ENCODE measurements around the gene FAH.

FAH gene

GRCh38 chr15:80194186-80194585, 41.4 kb downstream of the FAH start:
- Histone ChIP-seq H3K4me3 (ENCODE audit: severe bottlenecking) (no peak overlapping the region), H3K27ac (ENCODE audit: poor library complexity, severe bottlenecking) (no peak overlapping the region), H3K36me3 (ENCODE audit: low read depth) (no peaks in the 10 kb centered on the region), H3K4me1 (ENCODE audit: insufficient read depth, poor library complexity, severe bottlenecking) (no peaks in the 10 kb centered on the region), H3K27me3 (ENCODE audit: insufficient read depth, poor library complexity, severe bottlenecking) (no peaks in the 10 kb centered on the region), H3K9me3 (ENCODE audit: severe bottlenecking) (no peaks in the 10 kb centered on the region)
- TF ChIP-seq CTCF (IDR thresholded peaks at IDR 0.05; ENCODE audit: poor library complexity, severe bottlenecking) = no peak
- ATAC-seq (ENCODE audit: low read depth) (no peak), DNase-seq (ENCODE audit: low spot score) (no peak)

GRCh38 chr15:80194914-80195313, 42.1 kb downstream of the FAH start:
- no peak for ATAC-seq (ENCODE audit: low read depth)
- no peak for DNase-seq (ENCODE audit: low spot score)
- H3K4me1 ChIP-seq (ENCODE audit: insufficient read depth, poor library complexity, severe bottlenecking) = no peaks in the 10 kb centered on the region

GRCh38 chr15:80199366-80199765, 46.6 kb downstream of the FAH start:
- ATAC-seq (ENCODE audit: low read depth) (no peak), DNase-seq (ENCODE audit: low spot score) (no peak)
- no peak overlapping the region for H3K4me3 ChIP-seq (ENCODE audit: severe bottlenecking)
- H3K36me3 ChIP-seq (ENCODE audit: low read depth) = no peaks in the 10 kb centered on the region
- H3K27me3 ChIP-seq (ENCODE audit: insufficient read depth, poor library complexity, severe bottlenecking) = no peaks in the 10 kb centered on the region
- H3K27ac ChIP-seq (ENCODE audit: poor library complexity, severe bottlenecking) = no peak overlapping the region
- no peaks in the 10 kb centered on the region for H3K9me3 ChIP-seq (ENCODE audit: severe bottlenecking)
- TF ChIP-seq CTCF (IDR thresholded peaks at IDR 0.05; ENCODE audit: poor library complexity, severe bottlenecking) = no peak
- peaks cover 13% of the 10 kb centered on the region for H3K4me1 ChIP-seq (ENCODE audit: insufficient read depth, poor library complexity, severe bottlenecking)

More at GRCh38 chr15:80194914-80195313, 42.1 kb downstream of the FAH start:
- TF ChIP-seq CTCF (IDR thresholded peaks at IDR 0.05; ENCODE audit: poor library complexity, severe bottlenecking) = no peak
- H3K27ac ChIP-seq (ENCODE audit: poor library complexity, severe bottlenecking) = no peak overlapping the region
- no peaks in the 10 kb centered on the region for H3K27me3 ChIP-seq (ENCODE audit: insufficient read depth, poor library complexity, severe bottlenecking)
- H3K4me3 ChIP-seq (ENCODE audit: severe bottlenecking) = no peak overlapping the region
- no peaks in the 10 kb centered on the region for H3K36me3 ChIP-seq (ENCODE audit: low read depth)
- H3K9me3 ChIP-seq (ENCODE audit: severe bottlenecking) = no peaks in the 10 kb centered on the region

- ATAC-seq (ENCODE audit: low read depth) (no peak), DNase-seq (ENCODE audit: low spot score) (no peak)
- H3K4me3 ChIP-seq (ENCODE audit: severe bottlenecking) = no peak overlapping the region
- H3K36me3 ChIP-seq (ENCODE audit: low read depth) = no peaks in the 10 kb centered on the region
- no peaks in the 10 kb centered on the region for H3K27me3 ChIP-seq (ENCODE audit: insufficient read depth, poor library complexity, severe bottlenecking)
- no peak overlapping the region for H3K27ac ChIP-seq (ENCODE audit: poor library complexity, severe bottlenecking)
- H3K4me1 ChIP-seq (ENCODE audit: insufficient read depth, poor library complexity, severe bottlenecking) = peaks cover 13% of the 10 kb centered on the region
- no peaks in the 10 kb centered on the region for H3K9me3 ChIP-seq (ENCODE audit: severe bottlenecking)
- no peak for TF ChIP-seq CTCF (IDR thresholded peaks at IDR 0.05; ENCODE audit: poor library complexity, severe bottlenecking)
These were observed 47.1 kb downstream of the FAH start for GRCh38 chr15:80199869-80200268.

GRCh38 chr15:80201256-80202015, 48.6 kb downstream of the FAH start:
- DNase-seq (ENCODE audit: low spot score) = no peak

More at GRCh38 chr15:80201256-80202015, 48.6 kb downstream of the FAH start:
- Histone ChIP-seq H3K27ac (ENCODE audit: poor library complexity, severe bottlenecking) (no peak overlapping the region), H3K27me3 (ENCODE audit: insufficient read depth, poor library complexity, severe bottlenecking) (no peaks in the 10 kb centered on the region), H3K4me3 (ENCODE audit: severe bottlenecking) (no peak overlapping the region), H3K36me3 (ENCODE audit: low read depth) (no peaks in the 10 kb centered on the region), H3K4me1 (ENCODE audit: insufficient read depth, poor library complexity, severe bottlenecking) (peaks cover 13% of the 10 kb centered on the region), H3K9me3 (ENCODE audit: severe bottlenecking) (no peaks in the 10 kb centered on the region)
- TF ChIP-seq CTCF (IDR thresholded peaks at IDR 0.05; ENCODE audit: poor library complexity, severe bottlenecking) = no peak
- no peak for ATAC-seq (ENCODE audit: low read depth)
